Bronchial epithelial cell (primary cell): ENCODE results near the gene ENO3. TPM values are rescaled to one million over a fixed set of nuclear protein-coding genes. Genes with fewer than 3 reads are reported as not detected.
A peak's percentile ranks its signal among the peaks of the same experiment; 100 is the strongest.

ENCODE experiments used
- DNase-seq: peaks from one replicate; pipeline ENCODE4 v3.0.0-alpha.2; 2010; ENCODE audit warnings: low read depth
- FAIRE-seq: peaks from 2 replicates; lab custom pipeline; 2011; peaks lifted over from hg19 to GRCh38; lab: Jason Lieb, UNC
- H3K27me3 ChIP-seq: 2 replicates; pipeline ENCODE4 v1.5.1; 2011; ENCODE audit warnings: low read length; ENCODE audit not compliant: control insufficient read depth, insufficient read depth
- H3K36me3 ChIP-seq: 2 replicates; pipeline ENCODE4 v1.5.1; 2011; ENCODE audit warnings: low read length; ENCODE audit not compliant: control insufficient read depth, insufficient read depth
- H3K4me3 ChIP-seq: 2 replicates; pipeline ENCODE4 v1.5.1; 2011; ENCODE audit warnings: mild to moderate bottlenecking, low read depth, low read length, control low read depth
- CTCF ChIP-seq: IDR thresholded peaks from 2 replicates; pipeline ENCODE4 v1.5.1; 2011; ENCODE audit warnings: mild to moderate bottlenecking, moderate library complexity, low read length, control low read depth, inconsistent platforms; ENCODE audit not compliant: insufficient read depth, severe bottlenecking
- total RNA-seq: library from RNA; depleted of rRNA; stranded (reverse); fragments of >200 nt; gene quantifications from 2 replicates; pipeline ENCODE4 v1.2.1, GENCODE V29; 2014

ENO3 gene
- total RNA-seq, 1 donor from 2014 or later, result 1.8 TPM

- no peak for DNase-seq
- TF ChIP-seq CTCF, result no peak
- no peak overlapping the region for H3K4me3 ChIP-seq
- peaks cover 13% of the 10 kb centered on the region for H3K36me3 ChIP-seq
- no peaks in the 10 kb centered on the region for H3K27me3 ChIP-seq
- FAIRE-seq, result no peak
Measured at GRCh38 chr17:4972752-4973151, 21.8 kb downstream of the ENO3 start.

GRCh38 chr17:4973256-4974114, 22.6 kb downstream of the ENO3 start:
- DNase-seq (no peak), FAIRE-seq (no peak)
- no peak for TF ChIP-seq CTCF
- H3K27me3 ChIP-seq, result no peaks in the 10 kb centered on the region
- no peak overlapping the region for H3K4me3 ChIP-seq
- peaks cover 18% of the 10 kb centered on the region for H3K36me3 ChIP-seq

GRCh38 chr17:4974115-4974670, 23.3 kb downstream of the ENO3 start:
- DNase-seq (no peak), FAIRE-seq (no peak)
- Histone ChIP-seq H3K27me3 (no peaks in the 10 kb centered on the region), H3K36me3 (peaks cover 22% of the 10 kb centered on the region), H3K4me3 (no peak overlapping the region)
- no peak for TF ChIP-seq CTCF

- no peak for TF ChIP-seq CTCF
- peaks cover 24% of the 10 kb centered on the region for H3K36me3 ChIP-seq
- DNase-seq, result no peak
- H3K4me3 ChIP-seq, result no peak overlapping the region
- FAIRE-seq, result no peak
- H3K27me3 ChIP-seq, result no peaks in the 10 kb centered on the region
Measured at GRCh38 chr17:4978726-4979125, 27.8 kb downstream of the ENO3 start.

- no peak for FAIRE-seq
- TF ChIP-seq CTCF, result peak; percentile 67
Measured at GRCh38 chr17:4980644-4981216, 29.8 kb downstream of the ENO3 start.

More at GRCh38 chr17:4980644-4981216, 29.8 kb downstream of the ENO3 start:
- DNase-seq, result peak; percentile 43
- Histone ChIP-seq H3K4me3 (no peak overlapping the region), H3K36me3 (peaks cover 28% of the 10 kb centered on the region), H3K27me3 (no peaks in the 10 kb centered on the region)
